ENCODE measurements around the gene RRP15. TPM values are rescaled to one million over a fixed set of nuclear protein-coding genes. Genes with fewer than 3 reads are reported as not detected.

The RRP15 gene
- total RNA-seq, 2 donors from 2014 or later = 25.8 to 26.4 TPM

DNA sequence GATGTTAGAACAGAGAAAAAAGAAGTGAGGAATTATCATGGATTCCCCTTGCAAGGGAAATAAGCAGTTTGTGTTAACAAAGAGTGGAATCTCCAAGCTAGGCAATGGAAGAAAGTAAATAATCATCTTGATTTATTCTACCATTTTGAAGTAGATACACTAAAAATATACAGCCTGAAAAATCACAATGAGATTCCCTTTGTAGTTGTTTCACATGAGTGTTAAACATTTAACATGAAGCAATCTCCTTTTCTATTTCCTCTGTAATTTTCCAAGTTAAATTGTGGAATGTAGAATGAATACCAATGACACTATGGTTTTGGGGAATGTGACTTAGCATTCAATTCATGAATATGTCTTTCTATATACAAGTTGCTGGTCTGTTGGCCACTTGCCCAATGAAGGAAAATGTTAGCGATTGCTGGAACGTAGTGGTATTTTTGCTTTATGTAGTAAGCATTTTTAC, 65.7 kb downstream of the RRP15 start:
- DNase-seq (ENCODE audit: low spot score) = no peak
- intact Hi-C loops (cut with DNase I) = no loop called here

DNA sequence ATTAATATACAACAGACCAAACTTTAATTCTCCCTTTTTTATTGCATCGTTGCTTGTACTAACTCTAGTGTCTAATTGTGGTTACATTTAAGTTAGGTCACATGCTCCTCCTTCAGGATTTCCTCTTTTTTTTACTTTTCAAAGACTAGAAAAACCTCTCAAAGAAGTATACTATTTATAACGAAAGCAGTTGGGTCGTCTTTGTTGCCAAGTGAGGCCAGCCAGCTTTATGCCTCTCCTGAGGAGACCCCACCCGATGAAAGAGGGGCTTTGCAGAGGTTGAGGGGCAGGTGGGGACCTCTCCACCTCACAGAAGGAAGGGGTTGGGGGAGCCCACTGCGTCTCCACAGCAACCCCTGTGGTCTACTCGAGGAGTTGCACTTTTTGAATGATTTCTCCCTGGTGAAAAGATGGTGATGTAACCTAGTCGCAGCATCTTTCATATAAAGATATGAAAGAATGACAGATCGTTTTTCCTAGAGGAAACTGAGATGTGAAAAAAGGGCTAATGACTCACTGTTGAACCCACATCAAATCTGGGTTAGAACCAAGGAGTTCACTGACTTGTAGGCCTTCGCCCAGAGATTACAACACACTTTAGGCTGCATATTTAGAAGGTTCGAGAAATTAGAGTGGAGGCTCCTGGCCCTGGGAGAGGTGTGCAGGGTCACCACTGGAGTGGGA, 66.4 kb downstream of the RRP15 start:
- DNase-seq (ENCODE audit: low spot score) = peak; percentile 79
- intact Hi-C loops (cut with DNase I) = no loop called here

DNA sequence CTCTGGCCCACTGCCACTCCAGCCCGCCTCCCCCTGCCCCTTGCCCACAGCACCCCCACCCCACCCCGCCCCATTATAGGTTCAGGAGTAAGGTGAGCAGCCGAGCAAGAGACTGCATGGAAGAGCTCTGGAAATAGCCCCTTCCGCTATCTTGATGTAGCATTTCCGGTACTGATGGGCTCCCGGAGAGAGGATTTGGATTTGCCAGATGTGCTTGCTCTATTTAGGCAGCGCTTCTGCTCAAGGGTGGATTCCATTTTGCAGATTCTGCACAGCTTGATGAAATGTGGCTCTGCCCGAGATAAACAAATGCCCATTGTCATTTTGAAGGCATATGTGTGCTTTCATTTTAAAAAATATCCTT, 67.0 kb downstream of the RRP15 start:
- no peak for DNase-seq (ENCODE audit: low spot score)
- intact Hi-C loops (cut with DNase I) = no loop called here

DNA sequence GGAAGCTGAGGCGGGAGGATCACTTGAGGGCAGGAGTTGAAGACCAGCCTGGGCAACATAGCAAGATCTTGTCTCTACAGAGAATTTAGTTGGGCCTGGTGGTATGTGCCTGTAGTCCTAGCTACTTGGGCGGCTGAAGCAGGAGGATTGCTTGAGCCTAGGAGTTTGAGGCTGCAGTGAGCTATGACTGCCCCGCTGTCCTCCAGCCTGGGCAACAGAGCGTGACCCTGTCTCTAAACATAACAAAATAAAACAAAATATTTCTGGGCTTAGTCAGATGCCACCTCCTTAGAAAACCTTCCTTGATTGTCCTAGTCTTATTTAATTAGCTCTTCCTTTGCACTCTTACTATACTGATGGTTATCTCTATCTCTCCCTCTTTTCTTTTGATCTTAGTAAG, 68.6 kb downstream of the RRP15 start:
- no peak for DNase-seq (ENCODE audit: low spot score)
- intact Hi-C loops (cut with DNase I) = no loop called here

DNA sequence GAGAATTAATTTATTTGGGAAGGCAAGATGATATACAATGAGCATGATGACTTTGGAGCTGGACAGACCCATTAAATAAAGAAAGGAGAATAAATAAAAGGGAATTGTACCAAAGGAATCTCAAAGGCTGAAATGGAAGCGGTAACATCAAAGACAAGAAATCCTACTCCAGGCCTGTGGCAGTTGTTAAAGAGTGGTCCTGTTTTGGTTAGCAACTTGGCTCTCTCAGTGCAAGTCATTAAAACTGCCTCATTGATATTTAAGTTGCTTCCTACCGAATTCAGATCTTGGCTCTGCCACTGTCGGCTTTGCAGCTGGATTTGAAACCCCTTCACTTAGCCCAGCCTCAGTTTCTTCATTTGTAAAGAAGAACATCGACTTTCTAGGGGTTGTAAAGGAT, 70.2 kb downstream of the RRP15 start:
- DNase-seq (ENCODE audit: low spot score) = no peak
- intact Hi-C loops (cut with DNase I) = no loop called here

DNA sequence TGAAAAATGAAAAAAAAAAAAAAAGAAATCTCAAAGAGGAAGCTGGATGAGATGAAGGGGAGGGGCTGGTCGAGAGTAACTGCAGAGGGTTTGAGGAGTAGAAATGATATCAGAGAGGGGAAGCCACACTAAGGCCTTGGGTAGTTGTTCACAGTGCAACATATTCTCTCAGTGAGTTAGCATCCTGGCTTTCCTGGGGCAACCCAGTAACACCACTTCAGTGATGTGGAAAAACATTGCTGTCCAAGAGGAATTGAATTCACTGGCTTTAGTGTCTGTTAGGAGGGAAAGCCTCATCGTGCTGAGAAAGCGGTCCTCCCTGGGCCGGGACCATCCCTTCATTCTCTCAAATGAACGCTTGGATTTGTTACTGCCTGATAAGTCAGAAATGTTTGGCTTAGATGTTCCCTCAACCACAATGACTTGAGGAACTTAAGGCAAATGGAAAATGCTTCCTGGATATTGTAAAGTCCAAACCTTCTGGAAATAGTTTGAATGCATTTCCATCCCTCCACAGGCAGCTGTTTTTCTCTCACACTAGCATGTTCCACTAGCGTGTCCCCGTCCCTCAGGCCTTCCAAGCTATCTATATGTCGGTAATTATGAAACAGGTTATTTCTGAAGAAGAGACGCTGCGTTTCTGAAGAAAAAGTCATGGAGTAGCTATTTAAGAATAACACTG, 72.3 kb downstream of the RRP15 start:
- no peak for DNase-seq (ENCODE audit: low spot score)
- intact Hi-C loops (cut with DNase I) = no loop called here

DNA sequence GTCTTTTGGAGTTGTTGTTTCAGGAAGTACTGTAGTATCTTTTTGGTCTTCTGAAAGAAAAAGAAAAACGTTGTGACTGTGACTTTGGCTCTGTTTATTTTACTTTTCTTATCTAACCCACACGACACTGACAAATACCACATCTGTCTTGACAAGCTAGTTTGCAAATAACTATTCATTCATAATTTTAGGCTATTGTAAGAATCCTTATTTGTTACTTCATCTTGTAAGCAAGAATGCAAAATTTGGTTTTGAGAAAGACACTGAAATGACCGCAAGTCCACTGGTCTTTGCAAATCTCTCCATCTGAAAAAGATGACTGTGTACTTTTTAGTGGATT, 72.8 kb downstream of the RRP15 start:
- DNase-seq (ENCODE audit: low spot score) = no peak
- intact Hi-C loops (cut with DNase I) = no loop called here

DNA sequence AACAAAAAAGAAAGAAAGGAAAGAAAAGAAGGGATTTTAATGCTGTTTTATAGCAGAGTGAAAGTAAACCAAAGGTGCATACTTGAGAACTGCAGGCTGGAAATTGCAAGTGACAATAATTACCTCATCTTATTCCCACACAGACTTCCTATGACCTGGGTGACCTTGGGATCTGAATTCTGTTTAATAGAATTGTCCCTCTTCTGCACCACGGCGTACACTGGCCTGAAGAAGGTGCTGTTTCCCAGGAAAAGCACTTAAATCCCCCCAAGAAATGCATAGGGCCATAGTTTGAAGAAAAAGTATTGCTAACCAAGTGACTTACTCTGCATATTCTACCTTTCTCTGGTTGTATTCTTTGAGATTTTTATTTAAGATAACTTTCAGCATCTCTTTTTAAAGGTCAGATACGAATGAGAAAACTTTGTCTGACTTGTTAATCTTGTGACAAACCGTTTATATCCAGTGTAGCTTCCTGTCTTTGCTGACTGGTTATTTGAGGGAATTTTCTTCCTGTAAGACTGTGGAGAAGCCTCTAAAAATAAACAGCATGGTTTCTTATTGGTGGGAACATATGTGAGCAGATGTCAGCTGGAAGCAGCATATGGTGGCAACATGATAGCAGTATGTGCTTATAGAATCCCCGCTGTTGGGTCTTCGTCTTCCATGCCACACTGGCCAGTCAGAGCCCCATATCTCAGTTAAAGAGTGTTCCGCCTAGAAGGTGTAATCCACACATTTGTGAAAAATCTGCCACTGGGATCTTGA, 76.4 kb downstream of the RRP15 start:
- intact Hi-C loops (cut with DNase I) = no loop called here
- DNase-seq (ENCODE audit: low spot score) = no peak

DNA sequence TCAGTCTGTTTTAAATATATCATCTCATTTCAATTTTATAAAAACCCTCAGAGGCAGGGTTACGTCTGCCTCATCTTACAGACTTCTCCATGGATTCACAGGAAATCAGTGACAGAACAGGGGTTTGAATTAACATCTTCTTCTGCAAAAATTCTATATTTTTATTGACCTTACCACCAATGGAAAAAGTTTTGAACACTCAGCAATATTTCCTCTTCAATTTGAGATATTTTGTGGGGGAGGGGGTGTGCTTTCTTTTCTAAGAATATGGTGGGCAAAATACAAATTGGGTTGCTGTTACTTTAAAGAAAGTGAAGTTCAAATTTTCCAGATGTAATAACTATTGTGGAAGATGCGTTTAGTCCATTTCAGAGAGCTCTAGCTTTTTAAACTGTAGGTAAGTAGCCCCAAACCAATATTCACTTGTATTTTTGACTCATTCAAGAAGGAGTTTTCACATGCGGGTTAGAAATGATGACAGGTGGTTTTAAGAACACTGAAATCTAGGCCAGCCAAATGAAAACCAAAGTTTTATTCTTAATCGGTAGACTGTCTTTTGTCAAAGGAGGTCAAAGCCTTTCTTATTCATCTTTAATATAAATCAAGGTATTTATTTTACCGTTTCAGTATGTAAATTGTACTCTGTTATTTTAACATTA, 77.5 kb downstream of the RRP15 start:
- intact Hi-C loops (cut with DNase I) = no loop called here
- no peak for DNase-seq (ENCODE audit: low spot score)

DNA sequence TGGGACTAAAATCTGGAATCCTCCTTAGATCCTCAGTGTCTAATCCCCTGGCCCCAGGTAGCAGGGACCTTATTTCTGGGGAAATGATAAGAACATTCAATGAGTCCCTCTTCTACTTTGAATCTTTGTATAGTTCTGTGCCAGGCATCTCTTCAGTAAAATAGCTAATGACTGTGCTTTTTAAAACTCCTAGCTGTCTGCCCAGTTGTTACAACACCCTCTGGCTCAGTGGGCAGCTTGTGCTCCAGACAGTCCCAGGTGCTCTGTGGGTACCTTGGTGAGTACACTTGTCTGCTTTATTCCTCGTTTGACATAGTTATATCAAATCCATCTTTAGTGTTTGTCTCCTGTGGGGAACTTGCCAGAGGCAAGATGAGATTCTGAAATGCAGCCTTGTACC, 78.0 kb downstream of the RRP15 start:
- DNase-seq (ENCODE audit: low spot score) = no peak
- intact Hi-C loops (cut with DNase I) = no loop called here

DNA sequence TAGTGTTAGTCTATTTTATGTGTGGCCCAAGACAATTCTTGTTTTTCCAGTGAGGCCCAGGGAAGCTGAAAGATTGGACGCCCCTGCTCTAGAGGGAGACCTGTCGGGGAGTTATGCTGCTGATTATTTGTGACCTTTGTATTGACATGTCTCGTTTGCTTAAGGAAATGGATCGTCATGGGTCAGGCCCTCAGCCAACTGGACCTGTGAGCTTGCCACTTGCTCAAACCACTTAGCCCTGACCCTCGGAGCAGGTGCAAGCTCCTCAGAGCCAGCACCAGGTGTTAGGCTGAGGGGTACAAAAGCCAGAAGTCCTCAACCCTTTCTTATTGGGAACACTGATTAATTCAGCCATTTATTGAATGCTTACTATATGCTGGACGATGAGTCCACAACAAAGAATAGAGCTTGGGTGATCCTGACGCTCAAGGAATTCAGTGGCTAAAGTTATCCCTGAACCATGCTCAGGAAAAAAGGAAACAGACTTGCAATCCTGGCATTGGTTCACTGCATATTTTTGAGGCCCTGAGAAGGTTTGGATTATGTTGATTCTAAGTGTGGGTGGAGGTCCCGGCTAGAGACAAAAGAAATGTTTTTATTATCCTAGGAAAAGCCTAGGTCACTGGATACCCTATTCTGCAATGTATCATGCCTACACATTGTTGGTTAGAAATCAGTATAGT, 79.1 kb downstream of the RRP15 start:
- DNase-seq (ENCODE audit: low spot score) = no peak
- intact Hi-C loops (cut with DNase I) = no loop called here

DNA sequence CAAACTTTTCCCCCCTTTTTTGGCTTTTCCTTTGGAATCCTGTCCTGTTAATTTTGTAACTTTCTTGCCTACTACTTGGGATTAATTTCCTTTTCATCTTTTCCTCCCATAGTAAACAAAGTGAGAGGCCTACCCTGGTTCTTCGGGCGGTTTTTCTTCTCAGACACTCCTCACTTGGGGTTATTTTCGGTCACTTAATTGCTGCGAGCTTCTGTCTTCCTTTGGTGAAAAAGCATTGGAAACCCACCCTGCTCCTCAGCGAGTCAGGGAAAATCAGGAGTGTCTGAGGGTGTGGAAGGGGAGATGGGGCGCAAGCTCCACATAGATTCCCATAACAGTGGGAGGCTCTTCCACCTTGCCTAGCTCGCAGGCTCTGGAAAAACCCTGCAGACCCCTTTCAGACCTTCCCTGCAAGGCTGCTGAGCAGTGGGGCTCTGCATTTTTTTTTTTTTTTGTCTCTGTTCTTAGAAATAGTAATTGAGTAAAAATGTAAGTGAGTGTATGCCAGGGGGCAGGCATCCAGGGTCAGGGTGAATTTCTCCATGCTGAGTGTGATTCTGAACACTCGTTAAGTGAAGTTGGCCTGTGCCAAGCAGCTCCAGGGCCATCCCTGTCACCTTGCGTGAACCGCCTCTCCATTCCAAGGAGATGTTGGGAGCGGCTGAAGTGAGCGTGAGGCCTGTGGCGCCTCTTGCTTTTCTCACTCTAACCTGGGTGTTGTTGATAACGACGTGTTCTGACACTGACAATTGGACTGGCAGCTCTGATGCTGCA, 80.3 kb downstream of the RRP15 start:
- intact Hi-C loops (cut with DNase I) = no loop called here
- peak; percentile 91 for DNase-seq (ENCODE audit: low spot score)

DNA sequence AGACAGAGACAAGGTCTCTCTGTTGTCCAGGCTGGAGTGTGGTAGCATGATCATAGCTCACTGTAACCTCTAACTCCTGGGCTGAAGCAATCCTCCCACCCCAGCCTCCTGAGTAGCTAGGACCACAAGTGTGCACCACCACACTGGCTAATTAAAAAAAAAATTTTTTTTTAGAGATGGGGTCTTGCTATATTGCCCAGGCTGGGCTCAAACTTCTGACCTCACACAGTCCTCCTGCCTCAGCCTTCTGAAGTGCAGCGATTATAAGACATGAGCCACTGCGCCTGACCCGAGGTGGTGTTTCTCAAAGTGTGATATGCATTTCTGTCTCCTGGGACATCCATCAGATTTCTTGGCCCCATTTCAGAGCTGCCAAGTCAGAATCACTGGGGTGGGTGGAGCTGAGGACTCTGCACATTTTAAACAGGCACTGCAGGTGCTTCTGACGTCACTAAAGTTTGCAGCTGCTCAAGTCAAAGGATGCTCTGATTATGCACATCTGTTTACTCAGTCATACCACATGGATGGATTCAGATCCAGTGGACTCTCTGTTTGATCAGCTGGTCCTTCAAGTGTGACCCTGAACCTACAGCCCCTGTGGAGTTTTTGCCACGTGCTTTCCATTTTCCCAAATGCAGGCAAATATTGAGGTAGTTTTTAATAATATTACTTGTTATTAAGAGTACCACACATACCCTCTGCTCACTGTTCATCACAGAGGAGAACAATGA, 81.4 kb downstream of the RRP15 start:
- intact Hi-C loops (cut with DNase I) = no loop called here
- no peak for DNase-seq (ENCODE audit: low spot score)

DNA sequence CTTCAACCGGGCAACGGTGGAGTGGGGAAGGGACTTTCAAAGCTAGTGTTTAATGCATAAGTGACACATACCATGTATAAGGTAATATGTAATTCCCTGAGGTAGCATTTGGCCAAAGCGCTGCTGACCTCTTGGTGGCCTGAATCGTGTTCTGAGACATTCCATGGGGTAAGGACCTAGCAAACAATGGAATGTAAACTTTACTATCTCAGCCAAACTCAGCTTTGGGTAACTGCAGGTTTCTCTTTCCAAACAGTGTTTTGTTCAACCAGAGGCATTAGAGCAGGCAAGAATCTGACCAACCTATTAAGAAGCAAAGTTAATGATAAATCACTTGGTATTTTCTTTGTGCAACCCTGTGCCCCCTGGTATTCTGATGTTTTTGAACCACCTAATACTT, 82.0 kb downstream of the RRP15 start:
- intact Hi-C loops (cut with DNase I) = no loop called here
- no peak for DNase-seq (ENCODE audit: low spot score)

DNA sequence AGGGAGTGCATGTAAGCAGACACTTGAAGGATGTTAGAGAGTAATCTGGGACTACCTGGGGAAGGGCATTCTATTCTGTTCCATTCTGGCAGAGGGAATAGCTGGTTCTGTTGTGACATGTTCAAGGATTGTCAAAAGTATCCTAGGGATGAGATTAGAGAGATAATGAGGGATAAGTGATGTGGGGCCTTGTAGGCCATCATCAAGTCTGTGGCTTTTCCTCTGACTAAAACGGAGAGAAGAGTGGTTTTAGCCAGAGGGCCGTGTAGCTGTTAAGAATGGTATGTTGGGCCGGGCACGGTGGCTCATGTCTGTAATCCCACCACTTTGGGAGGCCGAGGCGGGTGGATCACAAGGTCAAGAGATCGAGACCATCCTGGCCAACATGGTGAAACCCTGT, 83.6 kb downstream of the RRP15 start:
- no peak for DNase-seq (ENCODE audit: low spot score)
- intact Hi-C loops (cut with DNase I) = no loop called here

DNA sequence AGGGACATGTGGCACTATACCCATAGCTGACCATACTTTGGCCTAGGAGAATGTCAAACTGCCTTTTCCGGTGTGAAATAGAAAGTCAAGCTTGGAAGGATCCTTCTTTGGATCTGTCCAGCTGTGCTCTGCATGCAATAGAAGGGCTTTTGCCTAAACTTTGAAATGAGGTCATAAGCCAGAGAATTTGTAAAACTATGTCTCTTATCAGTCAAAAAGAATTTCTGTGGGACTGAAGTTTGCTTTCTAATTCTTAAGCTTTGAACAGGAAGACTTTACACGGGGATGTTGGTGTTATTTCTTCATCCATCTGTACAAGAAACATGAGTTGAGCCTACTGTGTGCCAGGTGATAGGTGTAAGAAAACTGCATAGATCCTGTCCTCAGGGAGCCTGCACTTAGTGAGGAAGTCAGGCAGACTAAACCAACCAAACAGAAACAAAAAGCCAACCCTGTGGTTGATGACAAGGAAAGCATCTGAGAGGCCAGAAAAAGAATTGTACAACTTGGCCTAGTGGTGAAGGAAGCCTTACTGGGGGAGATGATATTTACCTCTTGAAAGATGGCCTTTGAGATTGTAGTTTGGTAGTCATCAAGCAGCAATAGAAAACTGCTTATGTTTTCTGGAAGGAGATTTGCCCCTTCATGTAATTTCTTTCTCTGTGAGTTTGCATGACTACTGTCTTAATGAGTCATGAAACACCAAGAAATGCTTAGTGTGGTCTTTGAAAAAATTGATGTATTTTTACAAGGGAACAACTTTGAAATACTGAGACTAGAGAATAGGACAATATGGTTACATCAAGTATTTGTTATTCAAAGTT, 84.8 kb downstream of the RRP15 start:
- intact Hi-C loops (cut with DNase I) = no loop called here
- no peak for DNase-seq (ENCODE audit: low spot score)

DNA sequence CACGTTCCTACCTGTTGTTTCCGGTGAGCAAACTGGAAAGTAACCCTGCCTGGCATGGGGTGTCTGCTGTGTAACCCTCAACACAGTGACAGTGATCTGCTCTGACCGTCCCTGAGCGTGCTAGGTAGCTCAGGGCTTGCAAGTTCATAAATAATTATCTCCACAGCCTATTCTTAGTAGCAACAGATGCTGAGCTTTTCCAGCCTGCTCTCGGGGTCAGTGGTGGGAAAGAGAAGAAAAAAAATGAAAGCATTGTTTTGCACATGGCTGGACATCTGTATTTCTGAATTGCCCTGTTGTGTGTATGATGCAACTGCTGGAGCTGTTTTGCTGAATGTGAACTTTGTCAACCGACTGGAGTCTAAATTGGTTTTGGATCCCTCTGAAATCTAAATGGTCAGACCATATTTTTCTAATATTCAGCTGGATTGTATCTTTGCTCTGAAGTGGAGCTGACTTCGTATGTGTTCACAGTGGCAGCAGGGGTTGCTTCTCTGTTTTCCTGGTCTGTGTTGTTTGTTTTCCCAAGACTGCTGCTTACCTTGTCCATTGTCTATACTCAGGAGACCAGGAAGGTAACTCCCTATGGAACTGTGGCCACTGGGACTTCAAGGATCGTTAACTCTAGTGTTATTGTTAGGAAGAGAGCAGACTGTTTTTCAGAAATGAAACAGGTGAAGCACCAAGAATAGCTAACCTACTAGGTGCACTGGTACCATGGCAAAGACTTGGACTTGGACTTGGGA, 87.0 kb downstream of the RRP15 start:
- no peak for DNase-seq (ENCODE audit: low spot score)
- intact Hi-C loops (cut with DNase I) = no loop called here
